Loucy (cell line): Measurements from ENCODE around the gene SUPT3H.

Experiments used
- CTCF ChIP-seq: fragments of 200-600 bp; sonication (generic); conservative IDR thresholded peaks from 2 replicates; pipeline ENCODE4 v1.5.1; 2014; ENCODE audit warnings: mild to moderate bottlenecking, antibody characterized with exemption, low read length
- EZH2phosphoT487 ChIP-seq: fragments of 200-600 bp; IDR thresholded peaks from 2 replicates; pipeline ENCODE4 v1.6.1; 2018; ENCODE audit warnings: antibody characterized with exemption, mild to moderate bottlenecking, moderate library complexity, borderline replicate concordance

- TF ChIP-seq CTCF: no peak
- no peak for TF ChIP-seq EZH2phosphoT487
Measured at GRCh38 chr6:45289751-45290514, 87.8 kb downstream of the SUPT3H start.
